Stomach (tissue), 9 donors: ENCODE data around the gene RBFOX2. TPM values are rescaled to one million over a fixed set of nuclear protein-coding genes. Genes with fewer than 3 reads are reported as not detected.
A peak's percentile ranks its signal among the peaks of the same experiment; 100 is the strongest.

Source experiments
- DNase-seq, 2 donors: peaks; one replicate each; pipeline versions ENCODE4 v3.0.0 to v3.0.0-alpha.2; 2013 to 2019
- H3K27ac ChIP-seq, 5 donors: fragments of 200-600 bp in 4 of 5; sonication (generic) in 4 of 5; one replicate each; pipeline ENCODE4 v1.5.1; 2013 to 2019; ENCODE audit warnings: mild to moderate bottlenecking in 1 of 5, moderate library complexity in 1 of 5
- H3K27me3 ChIP-seq, 3 donors: fragments of 200-600 bp; sonication (generic); one replicate each; pipeline ENCODE4 v1.5.1; 2017 to 2019; ENCODE audit warnings: mixed run types in 1 of 3
- H3K36me3 ChIP-seq, 4 donors: fragments of 200-600 bp; sonication (generic); 1 replicate in 3 of 4; 2 replicates in 1 of 4; pipeline ENCODE4 v1.5.1; 2016 to 2019
- H3K4me1 ChIP-seq, 4 donors: fragments of 200-600 bp; sonication (generic); one replicate each; pipeline ENCODE4 v1.5.1; 2016 to 2019
- H3K4me3 ChIP-seq, 4 donors: fragments of 200-600 bp; sonication (generic) in 3 of 4; one replicate each; pipeline ENCODE4 v1.5.1; 2016 to 2019; ENCODE audit warnings: mild to moderate bottlenecking in 1 of 4
- H3K9me3 ChIP-seq, 4 donors: fragments of 200-600 bp; sonication (generic); one replicate each; pipeline ENCODE4 v1.5.1; 2016 to 2019
- EP300 ChIP-seq: sonication (generic); formaldehyde crosslinking; IDR thresholded peaks from one replicate; pipeline ENCODE4 v1.6.1; 2017; ENCODE audit warnings: antibody characterized with exemption
- POLR2A ChIP-seq, 4 donors: fragments of 450-650 bp; IDR thresholded peaks; one replicate each; pipeline ENCODE4 v1.6.1; 2016; ENCODE audit warnings: antibody characterized with exemption in 4 of 4, control low read depth in 2 of 4, mild to moderate bottlenecking in 1 of 4, moderate library complexity in 1 of 4
- POLR2AphosphoS5 ChIP-seq, 3 donors: sonication (generic); formaldehyde crosslinking; IDR thresholded peaks; one replicate each; pipeline ENCODE4 v1.6.1; 2016; ENCODE audit warnings: antibody characterized with exemption in 3 of 3
- WGBS, 5 donors: extraction: QIAGEN DNeasy Blood & Tissue Kit in 3 of 5; methylation state at CpG; one replicate each; pipeline versions ENCODE4 v1.1.5 to v1.1.7; 2013 to 2018; 5-methylcytosine and 5-hydroxymethylcytosine counted together
- intact Hi-C: fragments of 100-400 bp; cut with DNase I; formaldehyde crosslinking; loops from one replicate; pipeline ENCODE4 v1.15.1; 2023; ENCODE audit warnings: low total_unique reads
- polyA plus RNA-seq, 3 donors: library from polyadenylated mRNA; stranded (reverse); fragments of 200-250 nt; gene quantifications; one replicate each; pipeline ENCODE4 v1.2.3, GENCODE V29; 2013
- total RNA-seq, 5 donors: library from RNA; depleted of rRNA; stranded (reverse); fragments of >200 nt; gene quantifications; one replicate each; pipeline versions ENCODE4 v1.1.0 to v1.2.3, GENCODE V29; 2014 to 2016
- TF ChIP-seq, protein P1 (sequence below), 7 experiments: fragments of 450-650 bp in 4 of 7; fragments of 200-600 bp in 3 of 7; sonication (generic) in 3 of 7; IDR thresholded peaks; one replicate each; pipeline ENCODE4 v1.5.1; 2016 to 2019; ENCODE audit warnings: antibody characterized with exemption in 7 of 7, control low read depth in 2 of 7, mild to moderate bottlenecking in 1 of 7
- donor health status: healthy with polysubstance abuse.
- donor health status: Bipolar disorder and iron deficiency.
- donor health status: healthy.

Gene RBFOX2
- total and polyA plus RNA-seq, 8 donors, result 14.9 to 176 (median 46.7) TPM

DNA sequence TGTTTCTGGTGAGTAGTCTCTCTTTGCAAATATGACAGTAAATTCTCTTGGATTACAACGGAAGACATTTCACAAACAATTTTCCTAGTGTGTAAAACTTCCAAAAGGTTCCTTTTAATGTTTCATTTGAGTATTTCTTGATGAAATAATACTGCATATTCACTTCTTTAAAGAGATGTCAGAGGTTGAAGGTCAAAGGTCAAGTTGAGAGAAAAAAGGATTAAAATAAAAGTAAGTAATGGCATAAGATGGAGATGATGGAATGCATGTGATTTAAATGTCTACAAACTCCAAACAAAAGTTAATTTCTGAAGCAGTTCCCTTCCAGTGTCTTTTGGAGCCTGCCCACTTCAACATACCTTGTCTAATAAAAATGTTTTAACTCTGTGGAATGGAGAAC is 270.2 kb downstream of the RBFOX2 start:
- Histone ChIP-seq H3K27me3 (no peaks in the 10 kb centered on the region), H3K27ac (no peak overlapping the region), H3K9me3 (no peaks in the 10 kb centered on the region), H3K4me1 (peaks cover 0 to 27% (median 4%) of the 10 kb centered on the region in 4 donors), H3K4me3 (no peak overlapping the region), H3K36me3 (peaks cover 0 to 46% (median 33%) of the 10 kb centered on the region in 4 donors)
- TF ChIP-seq EP300 (no peak), POLR2AphosphoS5 (IDR thresholded peaks at IDR 0.05) (no peak), POLR2A (IDR thresholded peaks at IDR 0.05) (no peak)
- TF ChIP-seq, protein P1, sequence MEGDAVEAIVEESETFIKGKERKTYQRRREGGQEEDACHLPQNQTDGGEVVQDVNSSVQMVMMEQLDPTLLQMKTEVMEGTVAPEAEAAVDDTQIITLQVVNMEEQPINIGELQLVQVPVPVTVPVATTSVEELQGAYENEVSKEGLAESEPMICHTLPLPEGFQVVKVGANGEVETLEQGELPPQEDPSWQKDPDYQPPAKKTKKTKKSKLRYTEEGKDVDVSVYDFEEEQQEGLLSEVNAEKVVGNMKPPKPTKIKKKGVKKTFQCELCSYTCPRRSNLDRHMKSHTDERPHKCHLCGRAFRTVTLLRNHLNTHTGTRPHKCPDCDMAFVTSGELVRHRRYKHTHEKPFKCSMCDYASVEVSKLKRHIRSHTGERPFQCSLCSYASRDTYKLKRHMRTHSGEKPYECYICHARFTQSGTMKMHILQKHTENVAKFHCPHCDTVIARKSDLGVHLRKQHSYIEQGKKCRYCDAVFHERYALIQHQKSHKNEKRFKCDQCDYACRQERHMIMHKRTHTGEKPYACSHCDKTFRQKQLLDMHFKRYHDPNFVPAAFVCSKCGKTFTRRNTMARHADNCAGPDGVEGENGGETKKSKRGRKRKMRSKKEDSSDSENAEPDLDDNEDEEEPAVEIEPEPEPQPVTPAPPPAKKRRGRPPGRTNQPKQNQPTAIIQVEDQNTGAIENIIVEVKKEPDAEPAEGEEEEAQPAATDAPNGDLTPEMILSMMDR (IDR thresholded peaks at IDR 0.05), result no peak
- intact Hi-C loops, result no loop called here
- DNase-seq, result no peak
- WGBS, 5 donors, result 75 to 84% (median 81%) methylated on average over 1 of the region's 1 CpG

DNA sequence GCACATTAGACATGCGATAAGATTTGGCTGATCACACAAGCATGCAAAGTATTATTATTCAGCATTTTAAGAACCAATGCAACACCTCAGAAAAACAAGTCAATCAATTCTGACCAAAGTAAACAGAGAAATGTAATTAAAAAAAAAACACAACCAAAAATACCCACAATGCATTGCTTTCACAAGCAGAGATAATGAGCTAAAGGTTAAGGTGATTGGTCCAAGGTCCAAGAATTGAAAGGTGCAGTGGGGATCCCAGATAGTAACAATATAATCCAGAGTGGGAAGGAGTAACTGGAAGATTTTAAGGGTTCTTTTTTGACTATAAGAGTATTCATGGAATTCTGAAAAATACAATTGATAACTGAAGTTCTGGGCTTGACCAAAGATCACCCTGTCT is 271.9 kb downstream of the RBFOX2 start:
- Histone ChIP-seq H3K4me1 (peaks cover 0 to 41% (median 7%) of the 10 kb centered on the region in 4 donors), H3K9me3 (no peaks in the 10 kb centered on the region), H3K27ac (no peak overlapping the region), H3K27me3 (no peaks in the 10 kb centered on the region), H3K36me3 (peaks cover 0 to 43% (median 33%) of the 10 kb centered on the region in 4 donors), H3K4me3 (no peak overlapping the region)
- TF ChIP-seq, protein P1 (IDR thresholded peaks at IDR 0.05), result no peak
- TF ChIP-seq POLR2AphosphoS5 (IDR thresholded peaks at IDR 0.05) (no peak), EP300 (no peak), POLR2A (IDR thresholded peaks at IDR 0.05) (no peak)
- DNase-seq, result no peak
- WGBS, 5 donors, result 88 to 93% (median 91%) methylated on average over 1 of the region's 1 CpG
- intact Hi-C loops, result no loop called here

DNA sequence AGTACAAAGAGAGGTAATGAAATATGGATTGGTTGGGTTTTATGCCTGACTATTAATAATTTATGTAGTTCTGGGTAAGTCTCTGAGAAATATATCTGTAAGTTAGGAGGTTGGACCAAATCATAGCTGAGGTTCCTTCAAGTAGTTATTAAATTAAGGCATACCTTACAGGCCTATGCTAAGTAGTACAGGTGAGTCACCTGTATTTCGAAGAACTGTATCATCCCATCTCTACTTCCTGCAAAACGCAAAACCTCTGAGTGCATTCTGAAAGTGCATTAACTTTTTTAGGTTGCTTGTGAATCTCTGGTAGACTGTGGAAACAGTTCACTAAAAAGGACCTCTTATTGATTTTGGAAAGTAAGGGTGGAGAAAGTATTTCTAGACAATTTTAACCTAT is 273.9 kb downstream of the RBFOX2 start:
- H3K36me3 ChIP-seq, result peaks cover 0 to 30% (median 19%) of the 10 kb centered on the region in 4 donors
- H3K4me3 ChIP-seq, result no peak overlapping the region
- H3K9me3 ChIP-seq, result no peaks in the 10 kb centered on the region
- no peaks in the 10 kb centered on the region for H3K27me3 ChIP-seq
- no peak overlapping the region for H3K27ac ChIP-seq
- DNase-seq, result no peak
- WGBS, 5 donors, result 86 to 100% (median 96%) methylated on average over 2 of the region's 2 CpGs
- intact Hi-C loops, result no loop called here
- H3K4me1 ChIP-seq, result peaks cover 0 to 41% (median 7%) of the 10 kb centered on the region in 4 donors
- TF ChIP-seq POLR2AphosphoS5 (IDR thresholded peaks at IDR 0.05) (no peak), EP300 (no peak), POLR2A (IDR thresholded peaks at IDR 0.05) (no peak)
- TF ChIP-seq, protein P1 (IDR thresholded peaks at IDR 0.05), result no peak

DNA sequence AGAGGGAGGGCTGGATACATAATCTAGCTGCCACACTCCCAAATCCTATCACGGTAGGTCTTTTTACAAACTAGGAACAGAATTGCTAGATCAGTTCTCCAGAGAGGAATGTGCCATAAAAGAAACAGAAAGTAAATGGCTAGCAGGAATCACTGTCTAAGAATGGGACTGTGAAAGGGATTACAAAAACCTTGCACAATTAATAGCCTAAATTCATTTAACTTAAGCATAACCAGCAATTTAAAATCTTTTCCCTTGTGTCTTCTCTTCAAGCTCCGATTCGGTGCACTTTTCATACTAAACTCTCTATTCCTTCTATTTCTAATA is 275.8 kb downstream of the RBFOX2 start:
- Histone ChIP-seq H3K9me3 (no peaks in the 10 kb centered on the region), H3K4me3 (no peak overlapping the region), H3K27me3 (no peaks in the 10 kb centered on the region), H3K27ac (peak overlapping the region in 1 of 5 donors; percentile 8), H3K36me3 (peaks cover 0 to 19% (median 6%) of the 10 kb centered on the region in 4 donors), H3K4me1 (peaks cover 0 to 26% (median 9%) of the 10 kb centered on the region in 4 donors)
- WGBS, 5 donors, result 73 to 82% (median 79%) methylated on average over 3 of the region's 3 CpGs
- DNase-seq, result no peak
- intact Hi-C loops, result no loop called here
- TF ChIP-seq POLR2A (IDR thresholded peaks at IDR 0.05) (no peak), EP300 (no peak)
- TF ChIP-seq, protein P1 (IDR thresholded peaks at IDR 0.05), result no peak
